Breast epithelium (tissue), 4 donors: ENCODE results near the gene BGLAP. TPM values are rescaled to one million over a fixed set of nuclear protein-coding genes. Genes with fewer than 3 reads are reported as not detected.
"Not testable (repeated sequence)": the region's sequence is repeated elsewhere in the genome, so short reads cannot be mapped to it uniquely, and the experiment has no call there.

ENCODE experiments used
- DNase-seq, 2 donors: peaks; one replicate each; pipeline ENCODE4 v3.0.0-alpha.2; 2019; ENCODE audit warnings: low spot score in 2 of 2
- H3K27ac ChIP-seq, 2 donors: fragments of 200-600 bp; sonication (generic) in 1 of 2; one replicate each; pipeline ENCODE4 v1.5.1; 2016 to 2019; ENCODE audit warnings: mild to moderate bottlenecking in 1 of 2
- H3K27me3 ChIP-seq, 2 donors: fragments of 200-600 bp; sonication (generic) in 1 of 2; one replicate each; pipeline versions ENCODE4 v1.5.1 to v1.6.0; 2017 to 2019; ENCODE audit warnings: control low read depth in 1 of 2, mild to moderate bottlenecking in 1 of 2
- H3K36me3 ChIP-seq: fragments of 200-600 bp; one replicate; pipeline ENCODE4 v1.5.1; 2019
- H3K4me1 ChIP-seq, 2 donors: fragments of 200-600 bp; sonication (generic); one replicate each; pipeline ENCODE4 v1.5.1; 2016 to 2019; ENCODE audit warnings: control low read depth in 1 of 2
- H3K4me3 ChIP-seq, 3 donors: fragments of 200-600 bp; sonication (generic); 1 replicate in 2 of 3; 2 replicates in 1 of 3; pipeline ENCODE4 v1.5.1; 2016 to 2019; ENCODE audit warnings: mild to moderate bottlenecking in 3 of 3, moderate library complexity in 2 of 3
- H3K9me3 ChIP-seq, 2 donors: fragments of 200-600 bp; sonication (generic) in 1 of 2; one replicate each; pipeline ENCODE4 v1.5.1; 2016 to 2019; ENCODE audit warnings: control low read depth in 1 of 2
- CTCF ChIP-seq, 3 donors: fragments of 450-650 bp; IDR thresholded peaks; one replicate each; pipeline ENCODE4 v1.5.1; 2016 to 2017; ENCODE audit warnings: antibody characterized with exemption in 3 of 3, mild to moderate bottlenecking in 3 of 3, moderate library complexity in 3 of 3
- POLR2A ChIP-seq: fragments of 450-650 bp; IDR thresholded peaks from one replicate; pipeline ENCODE4 v1.6.1; 2016; ENCODE audit warnings: antibody characterized with exemption, mild to moderate bottlenecking, moderate library complexity
- POLR2AphosphoS5 ChIP-seq, 3 donors: sonication (generic); formaldehyde crosslinking; IDR thresholded peaks; one replicate each; pipeline ENCODE4 v1.6.1; 2017; ENCODE audit warnings: antibody characterized with exemption in 3 of 3
- intact Hi-C: fragments of 100-400 bp; cut with DNase I; formaldehyde crosslinking; loops from one replicate; pipeline ENCODE4 v1.15.1; 2023; ENCODE audit warnings: low total_unique reads
- total RNA-seq, 3 donors: library from RNA; depleted of rRNA; stranded (reverse); fragments of >200 nt; gene quantifications; one replicate each; pipeline ENCODE4 v1.1.0, GENCODE V29; 2016

The BGLAP gene
- total RNA-seq, 3 donors from 2014 or later: 0.32 to 2.9 (median 0.98) TPM

- H3K9me3 ChIP-seq: no peaks in the 10 kb centered on the region
- no peaks in the 10 kb centered on the region for H3K27me3 ChIP-seq
- no peak overlapping the region for H3K4me3 ChIP-seq
- H3K36me3 ChIP-seq: no peaks in the 10 kb centered on the region
- intact Hi-C loops: no loop called here
- TF ChIP-seq POLR2A (no peak), CTCF (IDR thresholded peaks at IDR 0.05) (no peak), POLR2AphosphoS5 (IDR thresholded peaks at IDR 0.05) (no peak)
- no peak overlapping the region for H3K27ac ChIP-seq
- no peak for DNase-seq
- peaks cover 0 to 9% of the 10 kb centered on the region in 2 donors for H3K4me1 ChIP-seq
Observed at GRCh38 chr1:156211243-156211642, 30.7 kb upstream of the BGLAP start.

- peaks cover 0 to 9% of the 10 kb centered on the region in 2 donors for H3K4me1 ChIP-seq
- no peak for DNase-seq
- H3K36me3 ChIP-seq: no peaks in the 10 kb centered on the region
- TF ChIP-seq POLR2A: no peak
- no peak for TF ChIP-seq POLR2AphosphoS5 (IDR thresholded peaks at IDR 0.05)
- TF ChIP-seq CTCF (IDR thresholded peaks at IDR 0.05): no peak
- H3K27me3 ChIP-seq: no peaks in the 10 kb centered on the region
- intact Hi-C loops: no loop called here
- peak overlapping the region; percentile 59 to 76 (median 62) for H3K4me3 ChIP-seq
- H3K27ac ChIP-seq: peak overlapping the region; percentile 90 to 96
- no peaks in the 10 kb centered on the region for H3K9me3 ChIP-seq
Observed at GRCh38 chr1:156212130-156212529, 29.9 kb upstream of the BGLAP start.

- Histone ChIP-seq H3K9me3 (no peaks in the 10 kb centered on the region), H3K4me3 (peak within 1 kb of the TSS; percentile 59 to 76 (median 62)), H3K27ac (peak within 1 kb of the TSS; percentile 90 to 96), H3K27me3 (no peaks in the 10 kb centered on the region), H3K4me1 (peaks cover 3 to 12% of the 10 kb centered on the region in 2 donors), H3K36me3 (no peaks in the 10 kb centered on the region)
- TF ChIP-seq POLR2A (peak; percentile 70), POLR2AphosphoS5 (IDR thresholded peaks at IDR 0.05) (peak; percentile 95 to 98 (median 96)), CTCF (IDR thresholded peaks at IDR 0.05) (peak in 1 of 3 donors; percentile 9)
- DNase-seq: peak; percentile 98
- intact Hi-C loops: no loop called here
Observed at GRCh38 chr1:156212833-156213643, 28.9 kb upstream of the BGLAP start, which contains the start of gene PMF1. TSS of gene PMF1 (plus strand) at chr1:156213007. CDS start at chr1:156213016, 9 bp downstream.

GRCh38 chr1:156213644-156213966, 28.4 kb upstream of the BGLAP start:
- intact Hi-C loops: no loop called here
- no peak for DNase-seq
- TF ChIP-seq CTCF (IDR thresholded peaks at IDR 0.05) (no peak), POLR2A (no peak), POLR2AphosphoS5 (IDR thresholded peaks at IDR 0.05) (no peak)
- H3K27ac ChIP-seq: peak overlapping the region; percentile 90 to 96
- H3K4me3 ChIP-seq: peak overlapping the region; percentile 59 to 76 (median 62)
- H3K4me1 ChIP-seq: peaks cover 3 to 12% of the 10 kb centered on the region in 2 donors
- no peaks in the 10 kb centered on the region for H3K36me3 ChIP-seq
- no peaks in the 10 kb centered on the region for H3K27me3 ChIP-seq
- no peaks in the 10 kb centered on the region for H3K9me3 ChIP-seq

GRCh38 chr1:156214024-156214748, 27.8 kb upstream of the BGLAP start:
- TF ChIP-seq POLR2AphosphoS5 (IDR thresholded peaks at IDR 0.05) (no peak), CTCF (IDR thresholded peaks at IDR 0.05) (no peak), POLR2A (no peak)
- Histone ChIP-seq H3K9me3 (no peaks in the 10 kb centered on the region), H3K27ac (peak overlapping the region in 1 of 2 donors; percentile 90), H3K4me1 (peaks cover 3 to 12% of the 10 kb centered on the region in 2 donors), H3K4me3 (peak overlapping the region; percentile 59 to 76 (median 62)), H3K27me3 (no peaks in the 10 kb centered on the region), H3K36me3 (no peaks in the 10 kb centered on the region)
- intact Hi-C loops: no loop called here
- no peak for DNase-seq

- H3K4me3 ChIP-seq, H3K9me3 ChIP-seq, DNase-seq, H3K36me3 ChIP-seq, H3K27ac ChIP-seq, H3K27me3 ChIP-seq: not testable (repeated sequence)
- H3K4me1 ChIP-seq: peaks cover 3 to 12% of the 10 kb centered on the region in 2 donors
- intact Hi-C loops: loop anchor here (5.0 kb wide), 1 partner anchor 249 kb away; no protein-coding TSS in a partner anchor
Observed at GRCh38 chr1:156216361-156217086, 25.5 kb upstream of the BGLAP start.
